Activated gamma-delta T cell treated with Interleukin-2 at 50 U/mL for 16 hours (primary cell): ENCODE results near the gene KLHL2.

ENCODE experiments used
- DNase-seq: peaks from one replicate; pipeline ENCODE4 v3.0.0-alpha.2; 2020

Gene KLHL2

GRCh38 chr4:165293927-165294649 is 86.7 kb downstream of the KLHL2 start:
- no peak for DNase-seq

- peak; percentile 12 for DNase-seq
Measured at GRCh38 chr4:165294907-165295306, 87.5 kb downstream of the KLHL2 start.

- DNase-seq, result no peak
Measured at GRCh38 chr4:165297626-165298025, 90.3 kb downstream of the KLHL2 start.

- no peak for DNase-seq
Measured at GRCh38 chr4:165299399-165300060, 92.2 kb downstream of the KLHL2 start.

GRCh38 chr4:165301833-165302232 is 94.5 kb downstream of the KLHL2 start:
- DNase-seq, result no peak

- no peak for DNase-seq
Measured at GRCh38 chr4:165302658-165303057, 95.3 kb downstream of the KLHL2 start.

GRCh38 chr4:165308166-165308565 is 100.8 kb downstream of the KLHL2 start:
- DNase-seq, result no peak

- no peak for DNase-seq
Measured at GRCh38 chr4:165308606-165309005, 101.2 kb downstream of the KLHL2 start.

GRCh38 chr4:165309456-165309855 is 102.1 kb downstream of the KLHL2 start:
- DNase-seq, result no peak

- no peak for DNase-seq
Measured at GRCh38 chr4:165312506-165312905, 105.1 kb downstream of the KLHL2 start.

GRCh38 chr4:165319030-165319429 is 111.7 kb downstream of the KLHL2 start:
- DNase-seq, result no peak

- no peak for DNase-seq
Measured at GRCh38 chr4:165319509-165319908, 112.1 kb downstream of the KLHL2 start.

GRCh38 chr4:165324236-165324917 is 117.0 kb downstream of the KLHL2 start:
- DNase-seq, result no peak

- no peak for DNase-seq
Measured at GRCh38 chr4:165324918-165325304, 117.5 kb downstream of the KLHL2 start.

- DNase-seq, result no peak
Measured at GRCh38 chr4:165325732-165326512, 118.6 kb downstream of the KLHL2 start.

- DNase-seq, result no peak
Measured at GRCh38 chr4:165326831-165327210, 119.5 kb downstream of the KLHL2 start.

- DNase-seq, result peak; percentile 96
Measured at GRCh38 chr4:165327211-165328100, 120.1 kb downstream of the KLHL2 start, which contains the start of gene MSMO1. Gene MSMO1, plus strand, starts transcription at chr4:165327669. Its CDS starts 5,702 bp downstream, at chr4:165333371.

- no peak for DNase-seq
Measured at GRCh38 chr4:165328101-165328425, 120.7 kb downstream of the KLHL2 start.

- DNase-seq, result no peak
Measured at GRCh38 chr4:165328708-165329107, 121.3 kb downstream of the KLHL2 start.

GRCh38 chr4:165330071-165330470 is 122.7 kb downstream of the KLHL2 start:
- no peak for DNase-seq

GRCh38 chr4:165330666-165331065 is 123.3 kb downstream of the KLHL2 start:
- no peak for DNase-seq

- no peak for DNase-seq
Measured at GRCh38 chr4:165331359-165331758, 124.0 kb downstream of the KLHL2 start.
